Measurements from ENCODE around the gene RFXANK.
A peak's percentile ranks its signal among the peaks of the same experiment; 100 is the strongest.

RFXANK gene

GRCh38 chr19:19192078-19192882 is at the start of gene RFXANK, which contains the start of gene BORCS8:
RFXANK (plus strand) TSS chr19:19192258; CDS start chr19:19193947, 1,689 bp downstream.
BORCS8 (minus strand) TSS chr19:19192152; CDS start chr19:19192117, 35 bp downstream.
- ChIA-PET POLR2A (interaction anchor here (0.7 to 2.5 kb wide), 3 partner anchors 9 to 1041 kb away, joined by 3 to 11 read pairs (median 3); partner anchors contain the start of gene NR2C2AP), CTCF (interaction anchor here (0.7 to 5.1 kb wide), 7 partner anchors 9 to 298 kb away, joined by 3 to 51 read pairs (median 3); no protein-coding TSS in a partner anchor)

GRCh38 chr19:19142347-19142746 is 49.7 kb upstream of the RFXANK start:
- no peak for DNase-seq (ENCODE audit: low read depth, low spot score)
- TF ChIP-seq CTCF (IDR thresholded peaks at IDR 0.05; ENCODE audit: insufficient read depth, low read length, missing control alignments): no peak
- ChIA-PET CTCF (interaction anchor here (1.2 to 11.9 kb wide), 6 partner anchors 17 to 96 kb away, joined by 3 to 182 read pairs (median 27); no protein-coding TSS in a partner anchor), POLR2A (no interaction called here)
- H3K4me3 ChIP-seq (ENCODE audit: low read depth, low read length): no peak overlapping the region

More at GRCh38 chr19:19192078-19192882, at the start of gene RFXANK, which contains the start of gene BORCS8:
- peak; percentile 89 for DNase-seq (ENCODE audit: low read depth, low spot score)
- H3K4me3 ChIP-seq (ENCODE audit: low read depth, low read length): peak within 1 kb of the TSS; percentile 90
- TF ChIP-seq CTCF (IDR thresholded peaks at IDR 0.05; ENCODE audit: insufficient read depth, low read length, missing control alignments): no peak

- POLR2A ChIA-PET: no interaction called here
These were observed 46.8 kb upstream of the RFXANK start for GRCh38 chr19:19145281-19145680.

GRCh38 chr19:19145684-19146608 is 46.1 kb upstream of the RFXANK start:
- no peak for DNase-seq (ENCODE audit: low read depth, low spot score)
- peak; percentile 97 for TF ChIP-seq CTCF (IDR thresholded peaks at IDR 0.05; ENCODE audit: insufficient read depth, low read length, missing control alignments)
- POLR2A ChIA-PET: no interaction called here
- CTCF ChIA-PET: interaction anchor here (0.5 to 11.9 kb wide), 27 partner anchors 10 to 344 kb away, joined by 3 to 182 read pairs (median 4); partner anchors contain the start of gene MEF2B
- H3K4me3 ChIP-seq (ENCODE audit: low read depth, low read length): no peak overlapping the region

More at GRCh38 chr19:19145281-19145680, 46.8 kb upstream of the RFXANK start:
- H3K4me3 ChIP-seq (ENCODE audit: low read depth, low read length): no peak overlapping the region
- TF ChIP-seq CTCF (IDR thresholded peaks at IDR 0.05; ENCODE audit: insufficient read depth, low read length, missing control alignments): no peak
- no peak for DNase-seq (ENCODE audit: low read depth, low spot score)
- CTCF ChIA-PET: interaction anchor here (0.5 to 11.9 kb wide), 27 partner anchors 9 to 345 kb away, joined by 3 to 182 read pairs (median 5); partner anchors contain the start of gene MEF2B

- ChIA-PET POLR2A (no interaction called here), CTCF (interaction anchor here (1.0 to 11.9 kb wide), 16 partner anchors 7 to 344 kb away, joined by 3 to 182 read pairs (median 12); partner anchors contain the start of gene MEF2B)
- TF ChIP-seq CTCF (IDR thresholded peaks at IDR 0.05; ENCODE audit: insufficient read depth, low read length, missing control alignments): no peak
- no peak overlapping the region for H3K4me3 ChIP-seq (ENCODE audit: low read depth, low read length)
- no peak for DNase-seq (ENCODE audit: low read depth, low spot score)
These were observed 45.2 kb upstream of the RFXANK start for GRCh38 chr19:19146865-19147264.
